ENCODE measurements around the gene WDR81.

Gene WDR81

GRCh38 chr17:1787301-1787902, 62.9 kb downstream of the WDR81 start:
- DNase-seq (ENCODE audit: low read depth, low spot score), result peak; percentile 94
- in situ Hi-C loops (cut with HindIII; ENCODE audit: low sequenced_read_pairs), result no loop called here
- no peak overlapping the region for H3K4me3 ChIP-seq (ENCODE audit: low read depth, low read length)
- no peak for TF ChIP-seq CTCF (IDR thresholded peaks at IDR 0.05; ENCODE audit: low read depth, low read length)

Measured in astrocyte of the spinal cord (primary cell).